Measurements from ENCODE around the gene GLRX2.
"Not testable (repeated sequence)": the region's sequence is repeated elsewhere in the genome, so short reads cannot be mapped to it uniquely, and the experiment has no call there.

- TF ChIP-seq CTCF (conservative IDR thresholded peaks at IDR 0.05; ENCODE audit: low read depth, low read length); EZH2 (IDR thresholded peaks at IDR 0.05; ENCODE audit: borderline replicate concordance, low read depth, low read length, poor library complexity, severe bottlenecking): not testable (repeated sequence)
Observed at GRCh38 chr1:193048913-193049312, 56.3 kb downstream of the GLRX2 start.
